Activated CD4-positive, alpha-beta memory T cell treated with anti-CD3 and anti-CD28 coated beads, Interleukin-2, amount 10 ng/mL, durations not matched to agents 7 days and 5 days (primary cell): Measurements from ENCODE around the gene MDM2. TPM values are rescaled to one million over a fixed set of nuclear protein-coding genes. Genes with fewer than 3 reads are reported as not detected.
"Not testable (repeated sequence)": the region's sequence is repeated elsewhere in the genome, so short reads cannot be mapped to it uniquely, and the experiment has no call there.

Source experiments
- CTCF ChIA-PET: fragments of 350-600 bp; sonication (Branson Sonifier 250); formaldehyde crosslinking; loops from one replicate; lab custom pipeline; 2021; ENCODE audit warnings: antibody characterized with exemption, inconsistent platforms; lab: Charles Lee
- POLR2A ChIA-PET: fragments of 350-600 bp; sonication (Branson Sonifier 250); formaldehyde crosslinking; loops from one replicate; lab custom pipeline; 2021; ENCODE audit warnings: antibody characterized with exemption; lab: Charles Lee
- DNase-seq: peaks from one replicate; pipeline ENCODE4 v3.0.0-alpha.2; 2020
- H3K27ac Mint-ChIP-seq: one replicate; pipeline ENCODE4 v1.8.0; 2021; ENCODE audit warnings: mild to moderate bottlenecking, mixed read lengths
- H3K27me3 Mint-ChIP-seq: one replicate; pipeline ENCODE4 v1.8.0; 2021; ENCODE audit warnings: mixed read lengths
- H3K36me3 Mint-ChIP-seq: one replicate; pipeline ENCODE4 v1.8.0; 2021; ENCODE audit warnings: low read depth, mixed read lengths
- H3K4me1 Mint-ChIP-seq: one replicate; pipeline ENCODE4 v1.8.0; 2021; ENCODE audit warnings: mixed read lengths
- H3K4me3 Mint-ChIP-seq: one replicate; pipeline ENCODE4 v1.8.0; 2021; ENCODE audit warnings: mild to moderate bottlenecking, mixed read lengths
- H3K9me3 Mint-ChIP-seq: one replicate; pipeline ENCODE4 v1.8.0; 2021; ENCODE audit warnings: mixed read lengths
- total RNA-seq, 2 experiments: library from RNA; stranded (reverse); gene quantifications; one replicate each; pipeline ENCODE4 v1.2.3, GENCODE V29; 2021

The MDM2 gene
- total RNA-seq, 2 experiments from 2014 or later: 194 to 201 TPM

- H3K27ac Mint-ChIP-seq: no peak overlapping the region
- POLR2A ChIA-PET: no interaction called here
Measured at GRCh38 chr12:68790081-68790951, 17.7 kb upstream of the MDM2 start.

DNA sequence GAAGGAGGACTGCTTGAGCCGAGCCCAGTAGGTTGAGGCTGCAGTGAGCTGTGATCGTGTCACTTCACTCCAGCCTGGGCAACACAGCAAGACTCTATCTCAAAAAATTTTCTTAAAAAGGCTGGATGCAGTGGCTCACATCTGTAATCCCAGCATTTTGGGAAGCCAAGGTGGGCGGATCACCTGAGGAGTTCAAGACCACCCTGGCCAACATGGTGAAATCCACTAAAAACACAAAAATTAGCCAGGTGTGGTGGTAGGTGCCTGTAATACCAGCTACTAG lies 17.1 kb upstream of the MDM2 start:
- no peaks in the 10 kb centered on the region for H3K27me3 Mint-ChIP-seq
- H3K9me3 Mint-ChIP-seq: no peaks in the 10 kb centered on the region
- ChIA-PET POLR2A (no interaction called here), CTCF (no interaction called here)
- no peak overlapping the region for H3K27ac Mint-ChIP-seq
- H3K4me3 Mint-ChIP-seq: no peak overlapping the region
- H3K4me1 Mint-ChIP-seq: peaks cover 8% of the 10 kb centered on the region
- no peaks in the 10 kb centered on the region for H3K36me3 Mint-ChIP-seq
- DNase-seq: no peak

More at GRCh38 chr12:68790081-68790951, 17.7 kb upstream of the MDM2 start:
- peaks cover 8% of the 10 kb centered on the region for H3K4me1 Mint-ChIP-seq
- no peaks in the 10 kb centered on the region for H3K27me3 Mint-ChIP-seq
- H3K36me3 Mint-ChIP-seq: no peaks in the 10 kb centered on the region
- CTCF ChIA-PET: interaction anchor here (0.7 kb wide), 1 partner anchor 355 kb away, joined by 4 read pairs; no protein-coding TSS in a partner anchor
- DNase-seq: no peak
- no peak overlapping the region for H3K4me3 Mint-ChIP-seq
- H3K9me3 Mint-ChIP-seq: no peaks in the 10 kb centered on the region

GRCh38 chr12:68791897-68792481 lies 16.0 kb upstream of the MDM2 start:
- ChIA-PET POLR2A (no interaction called here), CTCF (no interaction called here)
- Mint-ChIP-seq H3K4me3 (no peak overlapping the region), H3K4me1 (peaks cover 8% of the 10 kb centered on the region), H3K9me3 (no peaks in the 10 kb centered on the region), H3K27ac (no peak overlapping the region), H3K27me3 (no peaks in the 10 kb centered on the region), H3K36me3 (no peaks in the 10 kb centered on the region)
- DNase-seq: no peak

GRCh38 chr12:68792952-68793351 lies 15.0 kb upstream of the MDM2 start:
- no peaks in the 10 kb centered on the region for H3K27me3 Mint-ChIP-seq
- CTCF ChIA-PET: interaction anchor here (1.7 kb wide), 1 partner anchor 14 kb away, joined by 8 read pairs; the partner anchor contains the start of gene MDM2
- peaks cover 3% of the 10 kb centered on the region for H3K4me1 Mint-ChIP-seq
- no peak overlapping the region for H3K4me3 Mint-ChIP-seq
- no peaks in the 10 kb centered on the region for H3K9me3 Mint-ChIP-seq
- H3K36me3 Mint-ChIP-seq: no peaks in the 10 kb centered on the region
- H3K27ac Mint-ChIP-seq: no peak overlapping the region
- DNase-seq: peak; percentile 33
- POLR2A ChIA-PET: interaction anchor here (1.3 kb wide), 1 partner anchor 46 kb away, joined by 4 read pairs; the partner anchor contains the start of gene SLC35E3

- no peak for DNase-seq
- Mint-ChIP-seq H3K27me3 (no peaks in the 10 kb centered on the region), H3K36me3 (no peaks in the 10 kb centered on the region), H3K27ac (no peak overlapping the region), H3K9me3 (no peaks in the 10 kb centered on the region), H3K4me3 (no peak overlapping the region), H3K4me1 (peaks cover 2% of the 10 kb centered on the region)
- CTCF ChIA-PET: interaction anchor here (1.7 kb wide), 1 partner anchor 14 kb away, joined by 8 read pairs; the partner anchor contains the start of gene MDM2
- POLR2A ChIA-PET: interaction anchor here (1.3 kb wide), 1 partner anchor 47 kb away, joined by 4 read pairs; the partner anchor contains the start of gene SLC35E3
Measured at GRCh38 chr12:68793436-68793835, 14.5 kb upstream of the MDM2 start.

DNA sequence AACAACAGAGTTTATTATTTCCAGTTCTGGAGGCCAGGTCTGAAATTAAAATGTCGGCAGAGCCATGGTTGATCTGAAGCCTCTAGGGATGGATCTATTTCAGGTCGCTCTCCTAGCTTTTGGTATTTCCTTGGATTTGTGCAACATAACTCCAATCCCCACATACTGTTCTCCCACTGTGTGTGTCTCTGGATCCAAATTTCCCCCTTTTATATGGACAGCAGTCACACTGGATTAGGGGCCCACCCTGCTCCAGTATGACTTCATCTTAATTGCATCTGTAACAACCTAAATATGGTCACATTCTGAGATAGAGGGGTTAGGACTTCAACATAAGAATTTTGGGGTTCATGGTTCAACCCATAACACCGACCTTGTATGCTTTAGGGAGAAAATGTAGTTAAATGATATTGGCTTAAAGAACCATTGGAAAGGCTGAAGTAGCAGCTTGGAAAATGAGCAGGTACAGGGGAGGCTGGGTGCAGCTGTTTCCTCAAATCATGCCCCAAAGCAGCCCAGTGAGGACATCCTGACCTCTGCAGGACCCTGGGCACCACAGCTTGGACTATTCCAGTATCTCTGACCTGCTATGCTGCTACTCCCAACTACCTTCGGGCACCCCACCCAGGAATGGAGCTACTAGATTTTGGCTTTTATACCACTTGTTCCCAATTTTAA lies 13.9 kb upstream of the MDM2 start:
- ChIA-PET CTCF (interaction anchor here (0.5 to 1.7 kb wide), 2 partner anchors 13 to 66 kb away, joined by 3 to 8 read pairs; partner anchors contain the start of gene MDM2), POLR2A (interaction anchor here (1.3 kb wide), 1 partner anchor 48 kb away, joined by 4 read pairs; the partner anchor contains the start of gene SLC35E3)
- Mint-ChIP-seq H3K4me1 (peaks cover 2% of the 10 kb centered on the region), H3K9me3 (no peaks in the 10 kb centered on the region), H3K27me3 (no peaks in the 10 kb centered on the region), H3K4me3 (no peak overlapping the region), H3K36me3 (no peaks in the 10 kb centered on the region), H3K27ac (no peak overlapping the region)
- DNase-seq: no peak

DNA sequence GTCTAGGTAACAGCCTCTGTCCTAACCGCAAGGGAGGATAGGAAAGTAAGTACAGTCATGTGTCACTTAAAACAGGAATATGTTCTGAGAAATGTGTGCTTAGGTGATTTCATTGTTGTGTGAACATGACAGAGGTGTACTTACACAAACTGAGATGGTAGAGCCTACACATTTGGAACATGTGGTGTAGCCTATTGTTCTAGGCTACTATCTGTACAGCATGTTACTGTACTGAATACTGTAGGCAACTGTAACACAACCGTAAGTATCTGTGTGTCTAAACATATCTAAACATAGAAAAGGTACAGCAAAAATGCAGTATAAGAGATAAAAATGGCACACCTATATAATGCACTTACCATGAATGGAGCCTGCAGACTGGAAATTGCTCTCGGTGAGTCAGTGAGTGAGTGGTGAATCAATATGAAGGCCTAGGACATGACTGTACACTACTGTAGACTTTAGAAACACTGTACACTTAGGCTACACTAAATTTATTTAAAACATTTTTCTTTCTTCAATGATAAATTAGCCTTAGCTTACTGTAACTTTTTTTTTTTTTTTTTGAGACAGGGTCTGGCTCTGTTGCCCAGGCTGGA lies 13.2 kb upstream of the MDM2 start:
- CTCF ChIA-PET: interaction anchor here (0.5 to 1.0 kb wide), 2 partner anchors 13 to 66 kb away, joined by 3 read pairs; no protein-coding TSS in a partner anchor
- Mint-ChIP-seq H3K36me3 (no peaks in the 10 kb centered on the region), H3K4me3 (no peak overlapping the region), H3K27ac (no peak overlapping the region), H3K4me1 (peaks cover 2% of the 10 kb centered on the region), H3K27me3 (no peaks in the 10 kb centered on the region), H3K9me3 (no peaks in the 10 kb centered on the region)
- POLR2A ChIA-PET: interaction anchor here (0.9 kb wide), 1 partner anchor 13 kb away, joined by 5 read pairs; the partner anchor contains the start of gene MDM2
- DNase-seq: no peak

GRCh38 chr12:68796399-68796798 lies 11.6 kb upstream of the MDM2 start:
- H3K9me3 Mint-ChIP-seq: no peaks in the 10 kb centered on the region
- H3K27ac Mint-ChIP-seq: no peak overlapping the region
- ChIA-PET POLR2A (no interaction called here), CTCF (no interaction called here)
- H3K4me3 Mint-ChIP-seq: no peak overlapping the region
- DNase-seq: no peak
- H3K27me3 Mint-ChIP-seq: no peaks in the 10 kb centered on the region
- H3K36me3 Mint-ChIP-seq: no peaks in the 10 kb centered on the region
- H3K4me1 Mint-ChIP-seq: peaks cover 4% of the 10 kb centered on the region

DNA sequence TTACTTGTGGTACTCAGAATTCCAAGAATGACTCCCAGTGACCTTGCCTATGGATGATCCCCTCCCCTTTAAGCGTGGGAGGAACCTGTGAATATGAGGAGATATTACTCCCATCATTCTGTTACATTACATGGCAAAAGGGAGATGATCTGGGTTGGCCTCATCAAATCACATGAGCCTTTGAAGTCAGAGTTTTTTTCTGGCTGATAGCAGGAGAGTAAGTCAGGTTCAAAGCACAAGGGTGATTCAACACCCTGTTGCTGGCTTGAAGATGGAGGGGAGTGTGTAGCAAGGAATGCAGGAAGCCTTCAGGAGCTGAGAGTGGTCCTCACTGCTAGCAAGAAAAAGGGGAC lies 9.1 kb upstream of the MDM2 start:
- no peaks in the 10 kb centered on the region for H3K27me3 Mint-ChIP-seq
- H3K4me3 Mint-ChIP-seq: no peak overlapping the region
- CTCF ChIA-PET: interaction anchor here (1.6 kb wide), 1 partner anchor 9 kb away, joined by 4 read pairs; the partner anchor contains the start of gene MDM2
- H3K36me3 Mint-ChIP-seq: no peaks in the 10 kb centered on the region
- POLR2A ChIA-PET: interaction anchor here (1.8 to 2.4 kb wide), 2 partner anchors 9 to 53 kb away, joined by 6 to 11 read pairs; partner anchors contain the start of genes MDM2 and SLC35E3
- no peaks in the 10 kb centered on the region for H3K9me3 Mint-ChIP-seq
- H3K4me1 Mint-ChIP-seq: peaks cover 7% of the 10 kb centered on the region
- no peak overlapping the region for H3K27ac Mint-ChIP-seq
- DNase-seq: no peak

DNA sequence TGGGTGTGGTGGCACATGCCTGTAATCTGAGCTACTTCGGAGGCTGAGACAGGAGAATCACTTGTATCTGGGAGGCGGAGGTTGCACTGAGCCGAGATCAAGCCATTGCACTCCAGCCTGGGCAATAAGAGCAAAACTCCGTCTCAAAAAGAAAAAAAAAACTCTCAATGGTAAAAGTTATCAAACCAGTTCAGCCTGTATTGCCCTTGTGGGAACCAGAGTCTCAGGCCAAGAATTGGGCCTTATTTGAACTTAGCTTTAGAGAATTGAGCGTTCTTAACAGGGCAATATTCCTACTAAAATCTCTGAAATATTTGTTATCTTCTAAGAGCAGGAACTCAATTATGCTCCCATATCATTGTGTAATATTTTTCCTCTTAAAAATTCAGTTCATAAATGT lies 7.7 kb upstream of the MDM2 start:
- no peaks in the 10 kb centered on the region for H3K36me3 Mint-ChIP-seq
- H3K9me3 Mint-ChIP-seq: no peaks in the 10 kb centered on the region
- peaks cover 10% of the 10 kb centered on the region for H3K4me1 Mint-ChIP-seq
- no peak for DNase-seq
- no peak overlapping the region for H3K4me3 Mint-ChIP-seq
- H3K27me3 Mint-ChIP-seq: no peaks in the 10 kb centered on the region
- H3K27ac Mint-ChIP-seq: no peak overlapping the region
- ChIA-PET POLR2A (interaction anchor here (1.8 kb wide), 1 partner anchor 54 kb away, joined by 6 read pairs; the partner anchor contains the start of gene SLC35E3), CTCF (no interaction called here)

- H3K4me1 Mint-ChIP-seq: peaks cover 16% of the 10 kb centered on the region
- DNase-seq, H3K27me3 Mint-ChIP-seq, CTCF ChIA-PET, H3K36me3 Mint-ChIP-seq, H3K27ac Mint-ChIP-seq, H3K4me3 Mint-ChIP-seq, H3K9me3 Mint-ChIP-seq, POLR2A ChIA-PET: not testable (repeated sequence)
Measured at GRCh38 chr12:68801124-68801523, 6.9 kb upstream of the MDM2 start.

DNA sequence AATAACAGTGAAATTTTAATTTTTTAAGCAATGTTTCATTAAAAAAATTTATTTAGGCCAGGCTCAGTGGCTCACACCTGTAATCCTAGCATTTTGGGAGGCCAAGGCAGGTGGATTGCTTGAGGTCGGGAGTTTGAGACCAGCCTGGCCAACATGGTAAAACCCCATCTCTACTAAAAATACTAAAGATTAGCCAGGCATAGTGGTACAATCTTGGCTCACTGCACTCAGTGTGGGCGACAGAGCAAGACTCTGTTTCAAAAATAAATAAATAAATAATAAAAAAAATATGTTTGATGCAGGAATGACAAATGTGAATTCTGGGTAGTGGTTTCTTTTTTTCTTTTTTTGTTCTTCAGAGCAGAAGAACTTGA lies 5.6 kb upstream of the MDM2 start:
- CTCF ChIA-PET, H3K4me3 Mint-ChIP-seq, H3K27ac Mint-ChIP-seq, POLR2A ChIA-PET, DNase-seq, H3K9me3 Mint-ChIP-seq, H3K27me3 Mint-ChIP-seq, H3K36me3 Mint-ChIP-seq: not testable (repeated sequence)
- H3K4me1 Mint-ChIP-seq: peaks cover 26% of the 10 kb centered on the region
